HL-60 (cell line): ENCODE results near the gene MAPKAPK2.
A peak's percentile ranks its signal among the peaks of the same experiment; 100 is the strongest.

Source experiments
- DNase-seq, 2 experiments: peaks; one replicate each; pipeline ENCODE4 v3.0.0-alpha.2; 2010 to 2020; ENCODE audit warnings: low read depth in 1 of 2, low spot score in 1 of 2
- H3K27ac ChIP-seq: fragments of 250-450 bp; sonication (Bioruptor Pico); replicated peaks from 2 replicates; pipeline ENCODE4 v1.5.1; 2020; ENCODE audit warnings: mild to moderate bottlenecking, moderate library complexity
- H3K27me3 ChIP-seq: fragments of 250-450 bp; sonication (Bioruptor Pico); 2 replicates; pipeline ENCODE4 v1.5.1; 2021; ENCODE audit warnings: mild to moderate bottlenecking, moderate library complexity; ENCODE audit not compliant: insufficient read depth, poor library complexity, severe bottlenecking
- H3K4me3 ChIP-seq: replicated peaks from 2 replicates; pipeline ENCODE4 v1.5.1; 2011; ENCODE audit warnings: mild to moderate bottlenecking, control low read depth, low read length; ENCODE audit not compliant: insufficient read depth
- GABPA ChIP-seq: IDR thresholded peaks from 2 replicates; pipeline ENCODE4 v1.6.1; 2012; ENCODE audit warnings: low read depth
- POLR2AphosphoS5 ChIP-seq: IDR thresholded peaks from 2 replicates; pipeline ENCODE4 v1.6.1; 2012; ENCODE audit warnings: low read depth
- SPI1 ChIP-seq: IDR thresholded peaks from 2 replicates; pipeline ENCODE4 v1.6.1; 2012; ENCODE audit warnings: low read depth, mild to moderate bottlenecking, borderline replicate concordance
- TF ChIP-seq, protein P1 (sequence below): IDR thresholded peaks from one replicate; pipeline ENCODE4 v1.5.1; 2011; ENCODE audit warnings: low read length, control low read depth, inconsistent platforms; ENCODE audit not compliant: insufficient read depth
- TF ChIP-seq, protein P2 (sequence below): IDR thresholded peaks from 2 replicates; pipeline ENCODE4 v1.6.1; 2012; ENCODE audit warnings: low read depth; ENCODE audit not compliant: insufficient replicate concordance

Gene MAPKAPK2

DNA sequence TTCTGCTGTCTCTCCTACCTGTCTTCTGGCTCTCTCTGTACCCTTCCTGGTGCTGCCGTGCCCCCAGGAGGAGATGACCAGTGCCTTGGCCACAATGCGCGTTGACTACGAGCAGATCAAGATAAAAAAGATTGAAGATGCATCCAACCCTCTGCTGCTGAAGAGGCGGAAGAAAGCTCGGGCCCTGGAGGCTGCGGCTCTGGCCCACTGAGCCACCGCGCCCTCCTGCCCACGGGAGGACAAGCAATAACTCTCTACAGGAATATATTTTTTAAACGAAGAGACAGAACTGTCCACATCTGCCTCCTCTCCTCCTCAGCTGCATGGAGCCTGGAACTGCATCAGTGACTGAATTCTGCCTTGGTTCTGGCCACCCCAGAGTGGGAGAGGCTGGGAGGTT, 47.8 kb downstream of the MAPKAPK2 start:
- no peak for DNase-seq
- TF ChIP-seq SPI1 = no peak
- TF ChIP-seq, protein P1, sequence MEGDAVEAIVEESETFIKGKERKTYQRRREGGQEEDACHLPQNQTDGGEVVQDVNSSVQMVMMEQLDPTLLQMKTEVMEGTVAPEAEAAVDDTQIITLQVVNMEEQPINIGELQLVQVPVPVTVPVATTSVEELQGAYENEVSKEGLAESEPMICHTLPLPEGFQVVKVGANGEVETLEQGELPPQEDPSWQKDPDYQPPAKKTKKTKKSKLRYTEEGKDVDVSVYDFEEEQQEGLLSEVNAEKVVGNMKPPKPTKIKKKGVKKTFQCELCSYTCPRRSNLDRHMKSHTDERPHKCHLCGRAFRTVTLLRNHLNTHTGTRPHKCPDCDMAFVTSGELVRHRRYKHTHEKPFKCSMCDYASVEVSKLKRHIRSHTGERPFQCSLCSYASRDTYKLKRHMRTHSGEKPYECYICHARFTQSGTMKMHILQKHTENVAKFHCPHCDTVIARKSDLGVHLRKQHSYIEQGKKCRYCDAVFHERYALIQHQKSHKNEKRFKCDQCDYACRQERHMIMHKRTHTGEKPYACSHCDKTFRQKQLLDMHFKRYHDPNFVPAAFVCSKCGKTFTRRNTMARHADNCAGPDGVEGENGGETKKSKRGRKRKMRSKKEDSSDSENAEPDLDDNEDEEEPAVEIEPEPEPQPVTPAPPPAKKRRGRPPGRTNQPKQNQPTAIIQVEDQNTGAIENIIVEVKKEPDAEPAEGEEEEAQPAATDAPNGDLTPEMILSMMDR = no peak
- no peak for TF ChIP-seq GABPA
- TF ChIP-seq, protein P2, sequence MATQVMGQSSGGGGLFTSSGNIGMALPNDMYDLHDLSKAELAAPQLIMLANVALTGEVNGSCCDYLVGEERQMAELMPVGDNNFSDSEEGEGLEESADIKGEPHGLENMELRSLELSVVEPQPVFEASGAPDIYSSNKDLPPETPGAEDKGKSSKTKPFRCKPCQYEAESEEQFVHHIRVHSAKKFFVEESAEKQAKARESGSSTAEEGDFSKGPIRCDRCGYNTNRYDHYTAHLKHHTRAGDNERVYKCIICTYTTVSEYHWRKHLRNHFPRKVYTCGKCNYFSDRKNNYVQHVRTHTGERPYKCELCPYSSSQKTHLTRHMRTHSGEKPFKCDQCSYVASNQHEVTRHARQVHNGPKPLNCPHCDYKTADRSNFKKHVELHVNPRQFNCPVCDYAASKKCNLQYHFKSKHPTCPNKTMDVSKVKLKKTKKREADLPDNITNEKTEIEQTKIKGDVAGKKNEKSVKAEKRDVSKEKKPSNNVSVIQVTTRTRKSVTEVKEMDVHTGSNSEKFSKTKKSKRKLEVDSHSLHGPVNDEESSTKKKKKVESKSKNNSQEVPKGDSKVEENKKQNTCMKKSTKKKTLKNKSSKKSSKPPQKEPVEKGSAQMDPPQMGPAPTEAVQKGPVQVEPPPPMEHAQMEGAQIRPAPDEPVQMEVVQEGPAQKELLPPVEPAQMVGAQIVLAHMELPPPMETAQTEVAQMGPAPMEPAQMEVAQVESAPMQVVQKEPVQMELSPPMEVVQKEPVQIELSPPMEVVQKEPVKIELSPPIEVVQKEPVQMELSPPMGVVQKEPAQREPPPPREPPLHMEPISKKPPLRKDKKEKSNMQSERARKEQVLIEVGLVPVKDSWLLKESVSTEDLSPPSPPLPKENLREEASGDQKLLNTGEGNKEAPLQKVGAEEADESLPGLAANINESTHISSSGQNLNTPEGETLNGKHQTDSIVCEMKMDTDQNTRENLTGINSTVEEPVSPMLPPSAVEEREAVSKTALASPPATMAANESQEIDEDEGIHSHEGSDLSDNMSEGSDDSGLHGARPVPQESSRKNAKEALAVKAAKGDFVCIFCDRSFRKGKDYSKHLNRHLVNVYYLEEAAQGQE = no peak
- no peak for TF ChIP-seq POLR2AphosphoS5
- H3K27ac ChIP-seq = no peak overlapping the region

DNA sequence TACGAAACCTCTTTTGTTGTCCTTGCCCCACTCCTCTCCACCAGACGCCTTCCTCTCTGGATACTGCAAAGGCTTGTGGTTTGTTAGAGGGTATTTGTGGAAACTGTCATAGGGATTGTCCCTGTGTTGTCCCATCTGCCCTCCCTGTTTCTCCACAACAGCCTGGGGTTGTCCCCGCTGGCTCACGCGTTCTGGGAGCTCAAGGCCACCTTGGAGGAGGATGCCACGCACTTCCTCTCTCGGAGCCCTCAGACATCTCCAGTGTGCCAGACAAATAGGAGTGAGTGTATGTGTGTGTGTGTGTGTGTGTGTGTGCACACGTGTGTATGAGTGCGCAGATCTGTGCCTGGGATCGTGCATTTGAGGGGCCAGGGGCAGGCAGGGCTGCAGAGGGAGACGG, 48.3 kb downstream of the MAPKAPK2 start:
- TF ChIP-seq, protein P1 = no peak
- TF ChIP-seq POLR2AphosphoS5 = no peak
- peak; percentile 60; the same call in 1 of the 2 replicates for TF ChIP-seq SPI1
- no peak for DNase-seq
- H3K27ac ChIP-seq = no peak overlapping the region
- no peak overlapping the region for H3K4me3 ChIP-seq
- H3K27me3 ChIP-seq = no peaks in the 10 kb centered on the region

More for the DNA sequence above, 47.8 kb downstream of the MAPKAPK2 start:
- Histone ChIP-seq H3K4me3 (no peak overlapping the region), H3K27me3 (no peaks in the 10 kb centered on the region)

DNA sequence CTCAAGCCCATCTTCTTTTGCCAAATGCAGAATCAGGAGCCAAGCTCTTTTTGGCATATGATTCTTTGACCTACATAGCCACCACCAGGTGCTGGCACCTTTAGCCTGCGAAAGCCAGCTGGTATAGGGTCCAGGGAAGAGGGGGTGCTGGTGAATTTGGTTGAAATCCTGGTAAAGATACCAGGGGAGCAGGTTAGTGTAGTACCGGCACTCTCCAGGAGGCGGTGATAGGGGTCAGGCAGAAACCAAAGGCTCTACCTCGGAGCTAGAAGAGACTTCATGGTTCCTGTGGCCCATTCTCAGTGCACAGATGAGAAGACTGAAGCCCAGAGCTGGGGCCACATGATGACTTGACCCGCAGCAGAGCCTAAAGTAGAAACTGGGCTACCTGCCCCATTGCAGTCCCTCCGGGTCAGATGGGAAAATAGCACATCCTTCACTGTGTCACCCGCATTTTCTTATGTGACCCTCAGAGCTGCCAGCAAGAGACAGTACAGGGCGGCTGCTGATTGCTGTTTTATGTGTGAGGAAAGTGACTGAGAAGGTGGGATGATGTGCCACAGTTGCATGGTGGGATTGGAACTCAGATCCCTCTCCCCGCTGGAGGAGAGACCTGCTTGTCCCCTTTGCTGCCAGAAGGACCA, 49.9 kb downstream of the MAPKAPK2 start:
- TF ChIP-seq, protein P1 = peak; percentile 85
- no peak for TF ChIP-seq SPI1
- TF ChIP-seq, protein P2 = no peak
- no peak for TF ChIP-seq GABPA
- no peak for TF ChIP-seq POLR2AphosphoS5
- DNase-seq = peak in 1 of 2 experiments; percentile 47
- H3K27me3 ChIP-seq = no peaks in the 10 kb centered on the region
- H3K27ac ChIP-seq = no peak overlapping the region
- no peak overlapping the region for H3K4me3 ChIP-seq
